Ovary (tissue), 9 donors: Measurements from ENCODE around the gene HPCAL1. TPM values are rescaled to one million over a fixed set of nuclear protein-coding genes. Genes with fewer than 3 reads are reported as not detected.

Experiments
- DNase-seq, 5 donors: peaks; one replicate each; pipeline ENCODE4 v3.0.0-alpha.2; 2019 to 2020
- H3K27ac ChIP-seq, 2 donors: fragments of 200-600 bp; one replicate each; pipeline versions ENCODE4 v1.5.1 to v1.8.0; 2019 to 2022
- H3K27me3 ChIP-seq: fragments of 200-600 bp; one replicate; pipeline ENCODE4 v1.8.0; 2022
- H3K36me3 ChIP-seq: fragments of 200-600 bp; sonication (generic); one replicate; pipeline ENCODE4 v1.5.1; 2019
- H3K4me1 ChIP-seq: one replicate; pipeline ENCODE4 v1.8.1; 2013; ENCODE audit warnings: mild to moderate bottlenecking, moderate library complexity; ENCODE audit not compliant: insufficient read depth
- H3K4me3 ChIP-seq: fragments of 200-600 bp; sonication (generic); one replicate; pipeline ENCODE4 v1.5.1; 2017
- H3K9me3 ChIP-seq, 2 donors: fragments of 200-600 bp in 1 of 2; sonication (generic) in 1 of 2; one replicate each; pipeline versions ENCODE4 v1.5.1 to v1.8.1; 2013 to 2019; ENCODE audit warnings: mild to moderate bottlenecking in 1 of 2, moderate library complexity in 1 of 2
- CTCF ChIP-seq, 3 donors: fragments of 450-650 bp in 2 of 3; fragments of 200-600 bp in 1 of 3; IDR thresholded peaks; one replicate each; pipeline versions ENCODE4 v1.5.1 to v1.8.0; 2016 to 2022; ENCODE audit warnings: antibody characterized with exemption in 3 of 3, mild to moderate bottlenecking in 1 of 3
- EP300 ChIP-seq: sonication (generic); formaldehyde crosslinking; IDR thresholded peaks from one replicate; pipeline ENCODE4 v1.6.1; 2017; ENCODE audit warnings: antibody characterized with exemption
- POLR2A ChIP-seq: fragments of 450-650 bp; IDR thresholded peaks from one replicate; pipeline ENCODE4 v1.6.1; 2017; ENCODE audit warnings: antibody characterized with exemption, mild to moderate bottlenecking, moderate library complexity
- WGBS, 3 donors: extraction: QIAGEN DNeasy Blood & Tissue Kit in 1 of 3; methylation state at CpG; one replicate each; pipeline versions ENCODE4 v1.1.5 to v1.1.7; 2013 to 2017; 5-methylcytosine and 5-hydroxymethylcytosine counted together
- intact Hi-C, 4 donors: fragments of 100-400 bp; cut with DNase I; formaldehyde crosslinking; loops; one replicate each; pipeline versions ENCODE4 v1.11.0 to v1.15.1; 2022 to 2023
- polyA plus RNA-seq, 2 donors: library from polyadenylated mRNA; stranded (reverse); fragments of 200-250 nt in 1 of 2; fragments of 350-450 nt in 1 of 2; fragmentation: Illumina TruSeq in 1 of 2; extraction: RNeasy Lipid Tissue Mini Kit (QIAGEN cat#74804) in 1 of 2; gene quantifications; one replicate each; pipeline ENCODE4 v1.2.3, GENCODE V29; 2013 to 2014
- total RNA-seq, 7 donors: library from RNA; depleted of rRNA in 2 of 7; stranded (reverse); fragments of >200 nt in 2 of 7; fragmentation: NEBNext Ultra II Directional in 3 of 7; extraction: Animal tissue kit (Norgen Biotek cat#: 25700) in 3 of 7; gene quantifications; one replicate each; pipeline versions ENCODE4 v1.1.0 to v1.2.4, GENCODE V29; 2016 to 2023
- donor health status: DM: no; HTN: no; CAD: no; lungs with moderate emphysema.
- donor health status: DM: no; HTN: no; CAD: no.
- donor health status: Bipolar disorder and iron deficiency.
- donor health status: DM: yes; HTN: yes; CAD: no.
- donor health status: DM: no; HTN: no; CAD: no.
- donor health status: DM: yes; HTN: yes; CAD: no.

The HPCAL1 gene
- total and polyA plus RNA-seq, 9 donors = 11.4 to 69.5 (median 18.5) TPM

GRCh38 chr2:10447895-10448575 is 145.3 kb downstream of the HPCAL1 start, which contains the start of gene ODC1:
Gene ODC1 (minus strand): TSS chr2:10448327. CDS start chr2:10445032, 3,295 bp downstream.
- Histone ChIP-seq H3K4me3 (peak within 1 kb of the TSS; percentile 62), H3K36me3 (no peaks in the 10 kb centered on the region), H3K27me3 (no peaks in the 10 kb centered on the region), H3K4me1 (no peaks in the 10 kb centered on the region), H3K27ac (peak within 1 kb of the TSS; percentile 97 to 99), H3K9me3 (no peaks in the 10 kb centered on the region)
- 0 to 1% (median 1%) methylated on average over 76 to 99 of the region's 99 CpGs for WGBS, 3 donors
- TF ChIP-seq EP300 (no peak), CTCF (IDR thresholded peaks at IDR 0.05) (peak in 1 of 3 donors; percentile 36), POLR2A (peak; percentile 68)
- intact Hi-C loops = no loop called here
- DNase-seq = peak; percentile 95 to 98 (median 96)

- 0 to 1% (median 1%) methylated on average over 62 to 73 of the region's 73 CpGs for WGBS, 3 donors
- H3K4me1 ChIP-seq = no peaks in the 10 kb centered on the region
- intact Hi-C loops = no loop called here
These were observed 146.1 kb downstream of the HPCAL1 start for GRCh38 chr2:10448576-10449485.

GRCh38 chr2:10449486-10449831 is 146.8 kb downstream of the HPCAL1 start:
- H3K27ac ChIP-seq = no peak overlapping the region
- no peak for TF ChIP-seq POLR2A
- TF ChIP-seq CTCF (IDR thresholded peaks at IDR 0.05) = no peak
- TF ChIP-seq EP300 = no peak
- no peaks in the 10 kb centered on the region for H3K4me1 ChIP-seq
- 13 to 26% (median 16%) methylated on average over 5 of the region's 5 CpGs for WGBS, 3 donors
- no peak for DNase-seq
- H3K36me3 ChIP-seq = no peaks in the 10 kb centered on the region
- peak overlapping the region; percentile 62 for H3K4me3 ChIP-seq
- H3K27me3 ChIP-seq = no peaks in the 10 kb centered on the region
- no peaks in the 10 kb centered on the region for H3K9me3 ChIP-seq
- intact Hi-C loops = no loop called here

More at GRCh38 chr2:10448576-10449485, 146.1 kb downstream of the HPCAL1 start:
- Histone ChIP-seq H3K27ac (peak overlapping the region; percentile 71 to 89), H3K27me3 (no peaks in the 10 kb centered on the region), H3K36me3 (no peaks in the 10 kb centered on the region), H3K9me3 (no peaks in the 10 kb centered on the region), H3K4me3 (peak overlapping the region; percentile 62)
- DNase-seq = peak; percentile 91 to 96 (median 92)
- TF ChIP-seq POLR2A (peak; percentile 45), EP300 (no peak)

- Histone ChIP-seq H3K36me3 (no peaks in the 10 kb centered on the region), H3K4me3 (no peak overlapping the region), H3K9me3 (no peaks in the 10 kb centered on the region), H3K4me1 (no peaks in the 10 kb centered on the region), H3K27me3 (no peaks in the 10 kb centered on the region), H3K27ac (no peak overlapping the region)
- no peak for TF ChIP-seq CTCF (IDR thresholded peaks at IDR 0.05)
- TF ChIP-seq POLR2A = no peak
- TF ChIP-seq EP300 = no peak
- WGBS, 3 donors = 60 to 70% (median 61%) methylated on average over 22 of the region's 22 CpGs
- intact Hi-C loops = no loop called here
- DNase-seq = peak in 2 of 5 donors; percentile 35 to 38
These were observed 147.4 kb downstream of the HPCAL1 start for GRCh38 chr2:10449838-10450691.
